HEK293T (cell line): ENCODE results near the gene PDE2A.

Source experiments
- ARNT ChIP-seq: fragments of 450-650 bp; IDR thresholded peaks from 2 replicates; pipeline ENCODE4 v1.6.1; 2017; ENCODE audit warnings: mild to moderate bottlenecking
- BHLHE40 ChIP-seq: fragments of 450-650 bp; IDR thresholded peaks from 2 replicates; pipeline ENCODE4 v1.6.1; 2016; ENCODE audit warnings: mild to moderate bottlenecking, moderate library complexity, borderline replicate concordance
- CTBP1 ChIP-seq: fragments of 450-650 bp; IDR thresholded peaks from 2 replicates; pipeline ENCODE4 v1.6.1; 2016; ENCODE audit warnings: borderline replicate concordance
- ELF4 ChIP-seq: fragments of 450-650 bp; IDR thresholded peaks from 2 replicates; pipeline ENCODE4 v1.6.1; 2017; ENCODE audit warnings: antibody characterized with exemption
- FOXM1 ChIP-seq: fragments of 450-650 bp; IDR thresholded peaks from 2 replicates; pipeline ENCODE4 v1.6.1; 2017; ENCODE audit warnings: mild to moderate bottlenecking, borderline replicate concordance
- L3MBTL2 ChIP-seq: fragments of 450-650 bp; conservative IDR thresholded peaks from 2 replicates; pipeline ENCODE4 v1.6.1; 2016; ENCODE audit warnings: mild to moderate bottlenecking
- LEF1 ChIP-seq: fragments of 450-650 bp; IDR thresholded peaks from 2 replicates; pipeline ENCODE4 v1.6.1; 2017; ENCODE audit warnings: mild to moderate bottlenecking, borderline replicate concordance
- SP1 ChIP-seq: fragments of 450-650 bp; IDR thresholded peaks from 2 replicates; pipeline ENCODE4 v1.6.1; 2017
- SUZ12 ChIP-seq: fragments of 450-650 bp; IDR thresholded peaks from 2 replicates; pipeline ENCODE4 v1.6.1; 2016; ENCODE audit warnings: mild to moderate bottlenecking
- ZNF384 ChIP-seq: fragments of 450-650 bp; IDR thresholded peaks from 2 replicates; pipeline ENCODE4 v1.6.1; 2016

DNA sequence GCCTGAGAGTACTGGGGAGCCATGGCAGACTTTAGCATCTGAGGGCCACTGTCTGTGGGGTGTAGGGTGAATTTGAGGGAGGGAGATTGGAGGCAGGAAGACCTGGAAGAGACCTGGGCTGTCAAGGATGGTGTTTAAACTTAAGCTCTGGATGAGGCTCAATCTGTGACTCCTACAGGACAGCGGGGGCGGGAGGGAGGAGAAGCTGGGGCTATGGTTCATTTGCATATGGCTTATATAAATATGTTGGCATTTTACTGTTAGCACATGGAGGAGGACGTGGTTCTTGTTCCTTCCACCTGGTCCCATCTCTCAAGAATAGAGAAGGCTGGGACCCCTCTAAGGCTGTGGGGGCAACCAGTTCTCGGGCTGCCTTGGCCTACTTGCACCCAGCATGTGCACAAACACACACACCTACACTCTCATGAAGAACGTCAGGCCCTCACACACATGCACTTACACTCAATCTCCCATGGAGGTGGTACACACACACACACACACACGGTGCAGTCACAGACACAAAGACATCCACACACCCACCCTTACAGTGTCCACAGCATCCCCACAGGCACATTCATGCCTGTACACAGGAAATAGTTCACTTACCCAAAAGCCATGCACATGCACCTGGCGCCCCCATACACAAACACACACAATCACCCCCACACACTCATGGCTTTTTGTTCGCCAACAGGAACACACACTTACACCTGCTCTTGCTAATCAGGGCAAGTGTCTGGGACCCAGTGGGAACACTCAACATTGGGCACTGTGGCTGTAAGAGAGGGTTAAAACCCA, 81.3 kb downstream of the PDE2A start:
- TF ChIP-seq SUZ12 = no peak
- TF ChIP-seq LEF1 = no peak
- TF ChIP-seq ELF4 = no peak
- no peak for TF ChIP-seq SP1
- no peak for TF ChIP-seq BHLHE40
- TF ChIP-seq FOXM1 = no peak
- TF ChIP-seq ZNF384 = no peak
- TF ChIP-seq ARNT = no peak
- TF ChIP-seq CTBP1 = no peak
- TF ChIP-seq L3MBTL2 = no peak
